DND-41 (cell line): Measurements from ENCODE around the gene STAP1.

Source experiments
- CTCF ChIP-seq: IDR thresholded peaks from 2 replicates; pipeline ENCODE4 v1.5.1; 2012; ENCODE audit warnings: borderline replicate concordance, low read length, moderate library complexity, mild to moderate bottlenecking; ENCODE audit not compliant: poor library complexity, severe bottlenecking; ENCODE audit errors: extremely low read depth
- EZH2 ChIP-seq: IDR thresholded peaks from 3 replicates; pipeline ENCODE4 v1.6.1; 2012; ENCODE audit warnings: borderline replicate concordance, low read depth, mild to moderate bottlenecking, moderate library complexity, low read length, inconsistent platforms; ENCODE audit not compliant: severe bottlenecking

- TF ChIP-seq EZH2: no peak
- TF ChIP-seq CTCF: no peak
Measured at GRCh38 chr4:67539830-67540229, 18.7 kb upstream of the STAP1 start.
